ENCODE results near the gene SEMA3D. TPM values are rescaled to one million over a fixed set of nuclear protein-coding genes. Genes with fewer than 3 reads are reported as not detected.

Gene SEMA3D
- total RNA-seq, 1 experiment from 2014 or later = 2.0 TPM

DNA sequence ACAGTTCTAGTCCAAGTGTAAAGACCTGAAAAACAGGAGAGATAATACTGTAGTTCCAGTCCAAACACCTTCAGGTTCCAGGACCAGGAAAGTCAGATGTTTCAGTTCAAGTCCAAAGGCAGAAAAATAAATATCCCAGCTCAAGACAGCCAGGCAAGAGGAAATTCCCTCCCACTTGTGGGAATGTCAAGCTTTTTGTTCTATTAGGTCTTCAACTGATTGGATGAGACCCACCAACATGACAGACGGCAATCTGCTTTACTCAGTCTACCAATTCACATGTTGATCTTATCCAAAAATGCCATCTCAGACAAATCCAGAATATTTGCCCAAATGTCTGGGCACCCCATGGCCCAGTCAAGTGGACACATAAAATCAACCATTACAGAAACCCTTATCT is 33.1 kb downstream of the SEMA3D start:
- CTCF ChIA-PET = no interaction called here
- BruUV-seq (replicated peaks) = no TSS peak
- no peaks in the 10 kb centered on the region for H3K27me3 Mint-ChIP-seq (ENCODE audit: unreplicated experiment)
- peaks cover 4% of the 10 kb centered on the region for H3K9me3 Mint-ChIP-seq (ENCODE audit: low read depth, unreplicated experiment)
- TF ChIP-seq, protein P1, sequence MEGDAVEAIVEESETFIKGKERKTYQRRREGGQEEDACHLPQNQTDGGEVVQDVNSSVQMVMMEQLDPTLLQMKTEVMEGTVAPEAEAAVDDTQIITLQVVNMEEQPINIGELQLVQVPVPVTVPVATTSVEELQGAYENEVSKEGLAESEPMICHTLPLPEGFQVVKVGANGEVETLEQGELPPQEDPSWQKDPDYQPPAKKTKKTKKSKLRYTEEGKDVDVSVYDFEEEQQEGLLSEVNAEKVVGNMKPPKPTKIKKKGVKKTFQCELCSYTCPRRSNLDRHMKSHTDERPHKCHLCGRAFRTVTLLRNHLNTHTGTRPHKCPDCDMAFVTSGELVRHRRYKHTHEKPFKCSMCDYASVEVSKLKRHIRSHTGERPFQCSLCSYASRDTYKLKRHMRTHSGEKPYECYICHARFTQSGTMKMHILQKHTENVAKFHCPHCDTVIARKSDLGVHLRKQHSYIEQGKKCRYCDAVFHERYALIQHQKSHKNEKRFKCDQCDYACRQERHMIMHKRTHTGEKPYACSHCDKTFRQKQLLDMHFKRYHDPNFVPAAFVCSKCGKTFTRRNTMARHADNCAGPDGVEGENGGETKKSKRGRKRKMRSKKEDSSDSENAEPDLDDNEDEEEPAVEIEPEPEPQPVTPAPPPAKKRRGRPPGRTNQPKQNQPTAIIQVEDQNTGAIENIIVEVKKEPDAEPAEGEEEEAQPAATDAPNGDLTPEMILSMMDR (IDR thresholded peaks at IDR 0.05; ENCODE audit: unreplicated experiment) = no peak
- intact Hi-C loops (cut with micrococcal nuclease; ENCODE audit: unreplicated experiment) = no loop called here
- DNase-seq = no peak
- H3K4me1 Mint-ChIP-seq (ENCODE audit: low read depth, unreplicated experiment) = no peaks in the 10 kb centered on the region
- no peak overlapping the region for H3K27ac Mint-ChIP-seq (ENCODE audit: unreplicated experiment)
- no peaks in the 10 kb centered on the region for H3K36me3 Mint-ChIP-seq (ENCODE audit: insufficient read depth, unreplicated experiment)
- H3K4me3 Mint-ChIP-seq (ENCODE audit: low read depth, unreplicated experiment) = no peak overlapping the region

DNA sequence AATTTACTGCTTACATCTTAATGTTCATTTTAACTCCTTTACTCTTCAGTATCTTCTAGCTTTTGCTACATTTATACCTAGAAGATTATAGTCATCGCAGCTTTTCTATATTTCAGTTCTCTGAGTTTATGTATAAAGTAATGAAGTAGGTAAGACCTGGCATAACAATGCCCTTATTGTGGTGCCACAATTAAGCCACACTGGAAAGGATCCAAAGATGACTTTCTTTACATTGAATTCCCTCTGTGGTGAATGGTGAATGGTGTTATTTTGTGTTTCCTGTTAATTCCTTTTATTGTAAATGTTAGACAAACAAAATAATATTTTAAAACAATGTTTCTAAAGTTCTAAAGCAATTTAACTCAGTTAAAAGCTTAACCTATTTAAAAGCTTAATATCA is 36.2 kb downstream of the SEMA3D start:
- no peaks in the 10 kb centered on the region for H3K27me3 Mint-ChIP-seq (ENCODE audit: unreplicated experiment)
- H3K4me1 Mint-ChIP-seq (ENCODE audit: low read depth, unreplicated experiment) = no peaks in the 10 kb centered on the region
- CTCF ChIA-PET = no interaction called here
- DNase-seq = no peak
- H3K4me3 Mint-ChIP-seq (ENCODE audit: low read depth, unreplicated experiment) = no peak overlapping the region
- H3K9me3 Mint-ChIP-seq (ENCODE audit: low read depth, unreplicated experiment) = no peaks in the 10 kb centered on the region
- H3K27ac Mint-ChIP-seq (ENCODE audit: unreplicated experiment) = no peak overlapping the region
- H3K36me3 Mint-ChIP-seq (ENCODE audit: insufficient read depth, unreplicated experiment) = no peaks in the 10 kb centered on the region
- TF ChIP-seq, protein P1 (IDR thresholded peaks at IDR 0.05; ENCODE audit: unreplicated experiment) = no peak
- intact Hi-C loops (cut with micrococcal nuclease; ENCODE audit: unreplicated experiment) = no loop called here
- BruUV-seq (replicated peaks) = no TSS peak

DNA sequence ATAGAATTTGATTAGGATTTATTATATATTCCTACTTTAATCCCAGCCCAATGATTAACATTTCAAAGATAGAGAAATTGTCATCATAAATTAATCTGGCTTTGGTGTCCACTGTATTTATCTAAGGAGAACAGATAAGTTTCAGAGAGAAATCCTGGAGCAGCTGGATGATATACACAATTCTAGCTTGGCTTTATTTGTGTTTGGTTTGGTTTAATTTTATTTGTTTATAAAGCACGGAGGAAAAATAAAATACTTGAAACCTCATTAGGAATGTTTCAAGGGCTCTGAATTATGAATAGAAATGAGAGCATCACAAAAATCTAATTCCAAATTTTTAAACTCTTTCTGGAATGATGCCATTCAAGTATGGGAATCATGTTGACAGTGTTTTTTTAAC is 42.1 kb downstream of the SEMA3D start:
- Mint-ChIP-seq H3K9me3 (ENCODE audit: low read depth, unreplicated experiment) (no peaks in the 10 kb centered on the region), H3K27me3 (ENCODE audit: unreplicated experiment) (no peaks in the 10 kb centered on the region), H3K4me3 (ENCODE audit: low read depth, unreplicated experiment) (no peak overlapping the region), H3K4me1 (ENCODE audit: low read depth, unreplicated experiment) (no peaks in the 10 kb centered on the region), H3K36me3 (ENCODE audit: insufficient read depth, unreplicated experiment) (no peaks in the 10 kb centered on the region), H3K27ac (ENCODE audit: unreplicated experiment) (no peak overlapping the region)
- CTCF ChIA-PET = no interaction called here
- intact Hi-C loops (cut with micrococcal nuclease; ENCODE audit: unreplicated experiment) = no loop called here
- TF ChIP-seq, protein P1 (IDR thresholded peaks at IDR 0.05; ENCODE audit: unreplicated experiment) = no peak
- no TSS peak for BruUV-seq (replicated peaks)
- DNase-seq = no peak

DNA sequence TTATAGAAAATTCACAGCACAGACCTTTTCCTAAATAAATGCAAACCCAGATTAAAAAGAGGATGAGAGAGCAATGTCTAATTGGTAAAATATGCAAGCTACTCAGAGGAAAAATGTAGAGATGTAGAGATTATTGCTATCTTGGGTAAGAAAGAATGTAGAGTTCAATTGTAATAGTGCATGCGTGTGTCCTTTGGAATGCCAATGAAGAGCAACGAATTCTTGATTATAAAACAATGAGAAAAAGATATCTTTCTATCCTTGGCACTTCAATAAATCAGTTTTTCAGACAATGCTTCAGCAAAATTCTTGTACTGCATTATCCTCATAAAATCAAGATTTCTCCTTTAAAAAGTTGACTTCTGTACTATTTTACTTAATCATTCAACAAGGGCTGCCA is 50.9 kb downstream of the SEMA3D start:
- no peaks in the 10 kb centered on the region for H3K36me3 Mint-ChIP-seq (ENCODE audit: insufficient read depth, unreplicated experiment)
- no peaks in the 10 kb centered on the region for H3K9me3 Mint-ChIP-seq (ENCODE audit: low read depth, unreplicated experiment)
- TF ChIP-seq, protein P1 (IDR thresholded peaks at IDR 0.05; ENCODE audit: unreplicated experiment) = no peak
- BruUV-seq (replicated peaks) = no TSS peak
- no peak for DNase-seq
- H3K27me3 Mint-ChIP-seq (ENCODE audit: unreplicated experiment) = no peaks in the 10 kb centered on the region
- no peak overlapping the region for H3K27ac Mint-ChIP-seq (ENCODE audit: unreplicated experiment)
- no peak overlapping the region for H3K4me3 Mint-ChIP-seq (ENCODE audit: low read depth, unreplicated experiment)
- CTCF ChIA-PET = no interaction called here
- H3K4me1 Mint-ChIP-seq (ENCODE audit: low read depth, unreplicated experiment) = no peaks in the 10 kb centered on the region
- intact Hi-C loops (cut with micrococcal nuclease; ENCODE audit: unreplicated experiment) = no loop called here
